ENCODE data around the gene SYT7.

The SYT7 gene

DNA sequence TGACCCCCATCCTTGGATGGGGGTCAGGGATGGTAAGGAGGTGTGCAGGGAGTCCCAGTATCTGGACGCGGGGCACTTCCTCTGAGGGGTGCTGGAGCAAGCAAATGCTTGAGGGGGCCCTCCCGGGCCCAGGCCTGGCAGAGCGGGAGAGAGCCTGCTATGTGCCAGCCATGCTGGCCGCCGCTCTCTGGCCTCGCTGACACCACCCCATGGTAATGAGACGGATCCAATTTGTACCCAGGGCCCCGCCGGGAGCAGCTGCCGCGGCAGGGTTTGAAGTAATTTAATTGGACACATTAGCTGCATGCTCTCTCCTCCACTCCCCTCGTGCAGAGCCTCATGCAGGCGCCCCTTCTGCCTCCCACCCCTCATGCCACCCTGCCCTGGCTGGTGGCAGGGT lies 6.3 kb downstream of the SYT7 start:
- TF ChIP-seq TAF1 (IDR thresholded peaks at IDR 0.05; ENCODE audit: borderline replicate concordance, insufficient read depth, low read length) (no peak), FOXP2 (optimal IDR thresholded peaks at IDR 0.05; ENCODE audit: borderline replicate concordance, extremely low read depth, extremely low read length, insufficient read depth) (no peak), POLR2AphosphoS5 (IDR thresholded peaks at IDR 0.05; ENCODE audit: low read depth, low read length) (no peak), SIN3A (IDR thresholded peaks at IDR 0.05; ENCODE audit: borderline replicate concordance, insufficient read depth, low read length) (no peak)
- TF ChIP-seq, protein P1, sequence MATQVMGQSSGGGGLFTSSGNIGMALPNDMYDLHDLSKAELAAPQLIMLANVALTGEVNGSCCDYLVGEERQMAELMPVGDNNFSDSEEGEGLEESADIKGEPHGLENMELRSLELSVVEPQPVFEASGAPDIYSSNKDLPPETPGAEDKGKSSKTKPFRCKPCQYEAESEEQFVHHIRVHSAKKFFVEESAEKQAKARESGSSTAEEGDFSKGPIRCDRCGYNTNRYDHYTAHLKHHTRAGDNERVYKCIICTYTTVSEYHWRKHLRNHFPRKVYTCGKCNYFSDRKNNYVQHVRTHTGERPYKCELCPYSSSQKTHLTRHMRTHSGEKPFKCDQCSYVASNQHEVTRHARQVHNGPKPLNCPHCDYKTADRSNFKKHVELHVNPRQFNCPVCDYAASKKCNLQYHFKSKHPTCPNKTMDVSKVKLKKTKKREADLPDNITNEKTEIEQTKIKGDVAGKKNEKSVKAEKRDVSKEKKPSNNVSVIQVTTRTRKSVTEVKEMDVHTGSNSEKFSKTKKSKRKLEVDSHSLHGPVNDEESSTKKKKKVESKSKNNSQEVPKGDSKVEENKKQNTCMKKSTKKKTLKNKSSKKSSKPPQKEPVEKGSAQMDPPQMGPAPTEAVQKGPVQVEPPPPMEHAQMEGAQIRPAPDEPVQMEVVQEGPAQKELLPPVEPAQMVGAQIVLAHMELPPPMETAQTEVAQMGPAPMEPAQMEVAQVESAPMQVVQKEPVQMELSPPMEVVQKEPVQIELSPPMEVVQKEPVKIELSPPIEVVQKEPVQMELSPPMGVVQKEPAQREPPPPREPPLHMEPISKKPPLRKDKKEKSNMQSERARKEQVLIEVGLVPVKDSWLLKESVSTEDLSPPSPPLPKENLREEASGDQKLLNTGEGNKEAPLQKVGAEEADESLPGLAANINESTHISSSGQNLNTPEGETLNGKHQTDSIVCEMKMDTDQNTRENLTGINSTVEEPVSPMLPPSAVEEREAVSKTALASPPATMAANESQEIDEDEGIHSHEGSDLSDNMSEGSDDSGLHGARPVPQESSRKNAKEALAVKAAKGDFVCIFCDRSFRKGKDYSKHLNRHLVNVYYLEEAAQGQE (IDR thresholded peaks at IDR 0.05; ENCODE audit: insufficient read depth in 1 of 2, low read depth in 2 of 2, low read length in 2 of 2): no peak

DNA sequence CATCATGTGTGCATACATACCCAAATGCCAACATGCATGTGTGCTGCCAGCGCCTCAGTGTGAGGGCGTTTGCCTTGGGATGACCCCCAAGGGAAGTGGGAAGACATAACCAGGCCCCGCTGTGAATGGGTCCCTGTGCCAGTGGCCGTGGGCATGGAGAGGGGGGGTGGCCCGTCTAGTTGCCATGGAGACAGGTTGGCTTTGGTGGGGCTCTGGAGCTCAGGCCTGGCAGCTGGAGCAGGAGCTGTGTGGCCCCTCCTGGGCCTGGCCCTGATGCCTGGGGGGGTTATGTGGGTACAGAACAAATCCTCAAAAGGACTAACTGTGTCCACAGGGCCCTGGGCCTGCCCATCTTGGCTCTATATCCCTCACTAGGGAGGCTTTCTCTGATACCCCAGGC lies 8.0 kb downstream of the SYT7 start:
- TF ChIP-seq POLR2AphosphoS5 (IDR thresholded peaks at IDR 0.05; ENCODE audit: low read depth, low read length) (no peak), SIN3A (IDR thresholded peaks at IDR 0.05; ENCODE audit: borderline replicate concordance, insufficient read depth, low read length) (no peak), TAF1 (IDR thresholded peaks at IDR 0.05; ENCODE audit: borderline replicate concordance, insufficient read depth, low read length) (no peak), FOXP2 (optimal IDR thresholded peaks at IDR 0.05; ENCODE audit: borderline replicate concordance, extremely low read depth, extremely low read length, insufficient read depth) (no peak)
- TF ChIP-seq, protein P1 (IDR thresholded peaks at IDR 0.05; ENCODE audit: insufficient read depth in 1 of 2, low read depth in 2 of 2, low read length in 2 of 2): no peak

DNA sequence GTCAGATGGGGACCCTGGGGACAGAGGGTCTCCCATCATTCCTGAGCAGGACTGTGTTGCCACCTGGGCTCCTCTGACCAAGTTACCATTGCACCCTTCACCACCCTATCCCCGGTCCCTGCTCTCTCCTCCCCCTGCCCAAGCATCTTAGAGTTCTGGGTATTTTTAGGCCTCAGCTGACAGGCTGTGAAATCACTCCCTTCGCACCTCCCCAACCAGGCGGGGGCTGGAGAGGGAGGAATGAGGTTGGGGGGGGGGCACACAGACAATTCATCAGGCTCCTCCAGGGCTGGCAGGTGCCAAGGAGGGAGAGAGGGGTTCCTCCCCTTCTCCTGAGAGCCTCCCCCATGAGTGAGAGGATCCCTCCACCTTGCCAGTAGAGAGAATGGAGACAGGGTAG lies 9.0 kb downstream of the SYT7 start:
- TF ChIP-seq FOXP2 (optimal IDR thresholded peaks at IDR 0.05; ENCODE audit: borderline replicate concordance, extremely low read depth, extremely low read length, insufficient read depth): no peak
- TF ChIP-seq, protein P1 (IDR thresholded peaks at IDR 0.05; ENCODE audit: insufficient read depth in 1 of 2, low read depth in 2 of 2, low read length in 2 of 2): no peak
- TF ChIP-seq SIN3A (IDR thresholded peaks at IDR 0.05; ENCODE audit: borderline replicate concordance, insufficient read depth, low read length): no peak
- no peak for TF ChIP-seq POLR2AphosphoS5 (IDR thresholded peaks at IDR 0.05; ENCODE audit: low read depth, low read length)
- no peak for TF ChIP-seq TAF1 (IDR thresholded peaks at IDR 0.05; ENCODE audit: borderline replicate concordance, insufficient read depth, low read length)

DNA sequence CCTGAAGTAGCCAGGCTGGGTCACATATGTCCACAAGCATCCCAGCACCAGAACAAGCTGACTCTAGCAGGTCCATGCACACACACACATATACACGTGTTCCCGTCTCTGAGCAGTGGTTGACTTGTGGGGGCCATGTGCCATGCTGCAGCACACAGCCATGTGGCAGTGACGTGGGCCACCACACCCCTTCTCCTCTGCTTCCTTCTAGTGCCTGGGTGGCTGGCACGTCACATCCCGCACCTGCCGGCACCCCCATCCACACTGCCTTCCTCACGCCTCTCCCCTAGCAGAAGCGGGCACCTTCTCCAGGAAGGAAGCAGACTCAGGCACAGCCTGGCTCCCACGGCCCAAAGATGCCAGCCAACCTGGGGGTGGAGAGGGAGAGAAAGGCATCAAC lies 9.5 kb downstream of the SYT7 start:
- no peak for TF ChIP-seq FOXP2 (optimal IDR thresholded peaks at IDR 0.05; ENCODE audit: borderline replicate concordance, extremely low read depth, extremely low read length, insufficient read depth)
- no peak for TF ChIP-seq POLR2AphosphoS5 (IDR thresholded peaks at IDR 0.05; ENCODE audit: low read depth, low read length)
- TF ChIP-seq TAF1 (IDR thresholded peaks at IDR 0.05; ENCODE audit: borderline replicate concordance, insufficient read depth, low read length): no peak
- TF ChIP-seq, protein P1 (IDR thresholded peaks at IDR 0.05; ENCODE audit: insufficient read depth in 1 of 2, low read depth in 2 of 2, low read length in 2 of 2): no peak

DNA sequence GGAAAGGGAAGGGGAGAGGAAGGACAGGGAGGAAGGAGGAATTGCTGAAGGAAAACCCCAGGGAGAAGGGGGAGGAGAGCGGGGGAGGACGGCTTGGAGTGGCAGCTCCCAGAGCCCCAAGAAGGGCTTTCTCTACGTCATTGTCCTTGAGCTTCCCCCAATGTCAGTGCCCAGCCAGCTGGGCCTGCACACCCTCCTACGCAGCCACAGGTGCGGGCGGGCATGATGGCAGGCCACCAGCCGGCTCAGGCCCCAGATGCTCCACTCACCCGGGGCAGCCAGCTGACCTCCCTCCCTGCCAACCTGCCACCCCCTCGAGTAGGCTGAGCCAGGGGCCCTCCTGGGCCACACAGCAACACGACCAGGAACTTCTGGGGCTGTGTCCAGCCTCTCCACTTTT lies 11.2 kb downstream of the SYT7 start:
- TF ChIP-seq TAF1 (IDR thresholded peaks at IDR 0.05; ENCODE audit: borderline replicate concordance, insufficient read depth, low read length) (no peak), FOXP2 (optimal IDR thresholded peaks at IDR 0.05; ENCODE audit: borderline replicate concordance, extremely low read depth, extremely low read length, insufficient read depth) (no peak), SIN3A (IDR thresholded peaks at IDR 0.05; ENCODE audit: borderline replicate concordance, insufficient read depth, low read length) (no peak)

Measured in PFSK-1 (cell line).